IMR-90 (cell line): ENCODE results near the gene DRC3.

ENCODE experiments used
- MXI1 ChIP-seq: IDR thresholded peaks from 2 replicates; pipeline ENCODE4 v1.6.1; 2012; ENCODE audit warnings: low read depth, mild to moderate bottlenecking, low read length, moderate library complexity, borderline replicate concordance
- NFE2L2 ChIP-seq: fragments of 150-350 bp; IDR thresholded peaks from 2 replicates; pipeline ENCODE4 v1.6.1; 2016; ENCODE audit warnings: low read depth, mild to moderate bottlenecking, low read length
- SMC3 ChIP-seq: fragments of 150-350 bp; IDR thresholded peaks from 2 replicates; pipeline ENCODE4 v1.6.1; 2016; ENCODE audit warnings: low read depth, mild to moderate bottlenecking, antibody characterized with exemption, low read length, moderate library complexity
- TF ChIP-seq, protein P1 (sequence below): conservative IDR thresholded peaks from 2 replicates; pipeline ENCODE4 v1.5.1; 2012; ENCODE audit warnings: mild to moderate bottlenecking, low read depth, low read length, improper control_type of control experiment
- TF ChIP-seq, protein P2 (sequence below): fragments of 150-350 bp; IDR thresholded peaks from 2 replicates; pipeline ENCODE4 v1.6.1; 2017; ENCODE audit warnings: mild to moderate bottlenecking, antibody characterized with exemption, low read length, low read depth
- TF ChIP-seq, protein P3 (sequence below): fragments of 150-350 bp; IDR thresholded peaks from 2 replicates; pipeline ENCODE4 v1.6.1; 2016; ENCODE audit warnings: low read depth, mild to moderate bottlenecking, low read length, moderate library complexity, borderline replicate concordance

- no peak for TF ChIP-seq SMC3
- TF ChIP-seq, protein P1, sequence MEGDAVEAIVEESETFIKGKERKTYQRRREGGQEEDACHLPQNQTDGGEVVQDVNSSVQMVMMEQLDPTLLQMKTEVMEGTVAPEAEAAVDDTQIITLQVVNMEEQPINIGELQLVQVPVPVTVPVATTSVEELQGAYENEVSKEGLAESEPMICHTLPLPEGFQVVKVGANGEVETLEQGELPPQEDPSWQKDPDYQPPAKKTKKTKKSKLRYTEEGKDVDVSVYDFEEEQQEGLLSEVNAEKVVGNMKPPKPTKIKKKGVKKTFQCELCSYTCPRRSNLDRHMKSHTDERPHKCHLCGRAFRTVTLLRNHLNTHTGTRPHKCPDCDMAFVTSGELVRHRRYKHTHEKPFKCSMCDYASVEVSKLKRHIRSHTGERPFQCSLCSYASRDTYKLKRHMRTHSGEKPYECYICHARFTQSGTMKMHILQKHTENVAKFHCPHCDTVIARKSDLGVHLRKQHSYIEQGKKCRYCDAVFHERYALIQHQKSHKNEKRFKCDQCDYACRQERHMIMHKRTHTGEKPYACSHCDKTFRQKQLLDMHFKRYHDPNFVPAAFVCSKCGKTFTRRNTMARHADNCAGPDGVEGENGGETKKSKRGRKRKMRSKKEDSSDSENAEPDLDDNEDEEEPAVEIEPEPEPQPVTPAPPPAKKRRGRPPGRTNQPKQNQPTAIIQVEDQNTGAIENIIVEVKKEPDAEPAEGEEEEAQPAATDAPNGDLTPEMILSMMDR: no peak
- TF ChIP-seq, protein P2, sequence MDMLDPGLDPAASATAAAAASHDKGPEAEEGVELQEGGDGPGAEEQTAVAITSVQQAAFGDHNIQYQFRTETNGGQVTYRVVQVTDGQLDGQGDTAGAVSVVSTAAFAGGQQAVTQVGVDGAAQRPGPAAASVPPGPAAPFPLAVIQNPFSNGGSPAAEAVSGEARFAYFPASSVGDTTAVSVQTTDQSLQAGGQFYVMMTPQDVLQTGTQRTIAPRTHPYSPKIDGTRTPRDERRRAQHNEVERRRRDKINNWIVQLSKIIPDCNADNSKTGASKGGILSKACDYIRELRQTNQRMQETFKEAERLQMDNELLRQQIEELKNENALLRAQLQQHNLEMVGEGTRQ: no peak
- no peak for TF ChIP-seq MXI1
- TF ChIP-seq, protein P3, sequence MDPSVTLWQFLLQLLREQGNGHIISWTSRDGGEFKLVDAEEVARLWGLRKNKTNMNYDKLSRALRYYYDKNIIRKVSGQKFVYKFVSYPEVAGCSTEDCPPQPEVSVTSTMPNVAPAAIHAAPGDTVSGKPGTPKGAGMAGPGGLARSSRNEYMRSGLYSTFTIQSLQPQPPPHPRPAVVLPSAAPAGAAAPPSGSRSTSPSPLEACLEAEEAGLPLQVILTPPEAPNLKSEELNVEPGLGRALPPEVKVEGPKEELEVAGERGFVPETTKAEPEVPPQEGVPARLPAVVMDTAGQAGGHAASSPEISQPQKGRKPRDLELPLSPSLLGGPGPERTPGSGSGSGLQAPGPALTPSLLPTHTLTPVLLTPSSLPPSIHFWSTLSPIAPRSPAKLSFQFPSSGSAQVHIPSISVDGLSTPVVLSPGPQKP: no peak
- TF ChIP-seq NFE2L2: no peak
These were observed 7.4 kb upstream of the DRC3 start for GRCh38 chr17:17965152-17965721.
